MM.1S (cell line): Measurements from ENCODE around the gene EPM2A.

Source experiments
- DNase-seq: peaks from one replicate; pipeline ENCODE4 v3.0.0-alpha.2; 2015
- H2AFZ ChIP-seq: fragments of 300-600 bp; sonication (generic); 2 replicates; pipeline ENCODE4 v1.6.0; 2016; ENCODE audit warnings: antibody characterized with exemption, low read length
- H3F3A ChIP-seq: fragments of 300-600 bp; sonication (generic); 2 replicates; pipeline ENCODE4 v1.6.1; 2016; ENCODE audit warnings: mild to moderate bottlenecking, antibody characterized with exemption, low read length, moderate library complexity, mixed read lengths; ENCODE audit not compliant: insufficient read depth
- H3K27ac ChIP-seq: fragments of 300-600 bp; sonication (generic); 2 replicates; pipeline ENCODE4 v1.5.1; 2016; ENCODE audit warnings: mild to moderate bottlenecking, low read length
- H3K27me3 ChIP-seq: fragments of 300-600 bp; sonication (generic); replicated peaks from 2 replicates; pipeline ENCODE4 v1.6.0; 2016; ENCODE audit warnings: low read length; ENCODE audit not compliant: insufficient read depth
- H3K36me3 ChIP-seq: fragments of 300-600 bp; sonication (generic); replicated peaks from 2 replicates; pipeline ENCODE4 v1.6.1; 2016; ENCODE audit warnings: mild to moderate bottlenecking, low read length, mixed read lengths; ENCODE audit not compliant: insufficient read depth
- H3K4me1 ChIP-seq: fragments of 300-600 bp; sonication (generic); 2 replicates; pipeline ENCODE4 v1.6.1; 2016; ENCODE audit warnings: low read length, mixed read lengths
- H3K4me2 ChIP-seq: fragments of 300-600 bp; sonication (generic); 2 replicates; pipeline ENCODE4 v1.6.0; 2016; ENCODE audit warnings: low read depth, low read length
- H3K4me3 ChIP-seq: fragments of 300-600 bp; sonication (generic); 2 replicates; pipeline ENCODE4 v1.5.1; 2016; ENCODE audit warnings: low read length, mixed read lengths
- H3K79me2 ChIP-seq: fragments of 300-600 bp; sonication (generic); 2 replicates; pipeline ENCODE4 v1.6.1; 2016; ENCODE audit warnings: mixed run types, low read length, mixed read lengths
- H3K9ac ChIP-seq: fragments of 300-600 bp; sonication (generic); 2 replicates; pipeline ENCODE4 v1.6.1; 2016; ENCODE audit warnings: low read length, mixed read lengths
- H3K9me2 ChIP-seq: fragments of 300-600 bp; sonication (generic); replicated peaks from 2 replicates; pipeline ENCODE4 v1.6.1; 2016; ENCODE audit warnings: mild to moderate bottlenecking, low read length, mixed read lengths; ENCODE audit not compliant: insufficient read depth
- H3K9me3 ChIP-seq: fragments of 300-600 bp; sonication (generic); replicated peaks from 2 replicates; pipeline ENCODE4 v1.6.1; 2016; ENCODE audit warnings: mild to moderate bottlenecking, low read length, mixed read lengths; ENCODE audit not compliant: insufficient read depth
- H4K20me1 ChIP-seq: fragments of 300-600 bp; sonication (generic); 2 replicates; pipeline ENCODE4 v1.6.1; 2016; ENCODE audit warnings: mild to moderate bottlenecking, low read length, moderate library complexity, mixed read lengths; ENCODE audit not compliant: insufficient read depth
- CTCF ChIP-seq: fragments of 300-600 bp; sonication (generic); IDR thresholded peaks from 2 replicates; pipeline ENCODE4 v1.5.1; 2016; ENCODE audit warnings: antibody characterized with exemption, low read length, mixed read lengths
- EZH2 ChIP-seq: fragments of 300-600 bp; sonication (generic); optimal IDR thresholded peaks from 2 replicates; pipeline ENCODE3; 2017; ENCODE audit warnings: low read depth, mild to moderate bottlenecking, antibody characterized with exemption, low read length, mixed read lengths
- EZH2phosphoT487 ChIP-seq: fragments of 300-600 bp; sonication (generic); IDR thresholded peaks from 2 replicates; pipeline ENCODE4 v1.6.1; 2018; ENCODE audit warnings: antibody characterized with exemption, low read length

Gene EPM2A

GRCh38 chr6:145752638-145753037, 17.3 kb upstream of the EPM2A start:
- no peak overlapping the region for H3K9ac ChIP-seq
- TF ChIP-seq CTCF = no peak
- TF ChIP-seq EZH2 = no peak
- TF ChIP-seq EZH2phosphoT487 = no peak

GRCh38 chr6:145749632-145750031, 14.3 kb upstream of the EPM2A start:
- TF ChIP-seq EZH2 = no peak
- Histone ChIP-seq H2AFZ (no peak overlapping the region), H3K4me3 (no peak overlapping the region), H3K4me2 (peak overlapping the region; percentile 43), H3K36me3 (no peaks in the 10 kb centered on the region), H3K9ac (no peak overlapping the region), H3K4me1 (peaks cover 6% of the 10 kb centered on the region; the same call in 1 of the 2 replicates), H3K79me2 (no peaks in the 10 kb centered on the region), H3K27me3 (no peaks in the 10 kb centered on the region), H3F3A (no peaks in the 10 kb centered on the region), H3K27ac (no peak overlapping the region), H3K9me2 (no peaks in the 10 kb centered on the region), H4K20me1 (no peaks in the 10 kb centered on the region), H3K9me3 (no peaks in the 10 kb centered on the region)
- peak; percentile 69 for DNase-seq

More at GRCh38 chr6:145752638-145753037, 17.3 kb upstream of the EPM2A start:
- no peak overlapping the region for H3K4me2 ChIP-seq
- H3K27ac ChIP-seq = no peak overlapping the region
- no peaks in the 10 kb centered on the region for H3K79me2 ChIP-seq
- no peaks in the 10 kb centered on the region for H3K9me2 ChIP-seq
- no peak overlapping the region for H2AFZ ChIP-seq
- no peaks in the 10 kb centered on the region for H3F3A ChIP-seq
- H3K4me1 ChIP-seq = peaks cover 6% of the 10 kb centered on the region; the same call in 1 of the 2 replicates
- H3K27me3 ChIP-seq = no peaks in the 10 kb centered on the region
- no peaks in the 10 kb centered on the region for H3K9me3 ChIP-seq
- H3K4me3 ChIP-seq = no peak overlapping the region
- no peaks in the 10 kb centered on the region for H3K36me3 ChIP-seq
- no peaks in the 10 kb centered on the region for H4K20me1 ChIP-seq
- no peak for DNase-seq

- H3K27ac ChIP-seq = no peak overlapping the region
- no peaks in the 10 kb centered on the region for H3K36me3 ChIP-seq
- H3K9me2 ChIP-seq = no peaks in the 10 kb centered on the region
- no peak for DNase-seq
- no peak overlapping the region for H3K4me3 ChIP-seq
- no peaks in the 10 kb centered on the region for H3K27me3 ChIP-seq
- H3K9me3 ChIP-seq = no peaks in the 10 kb centered on the region
- H3K4me2 ChIP-seq = no peak overlapping the region
- H3K79me2 ChIP-seq = no peaks in the 10 kb centered on the region
- no peak overlapping the region for H2AFZ ChIP-seq
- no peaks in the 10 kb centered on the region for H3F3A ChIP-seq
- TF ChIP-seq CTCF = no peak
- TF ChIP-seq EZH2phosphoT487 = no peak
- no peak for TF ChIP-seq EZH2
- H3K9ac ChIP-seq = no peak overlapping the region
- no peaks in the 10 kb centered on the region for H4K20me1 ChIP-seq
- peaks cover 6% of the 10 kb centered on the region; the same call in 1 of the 2 replicates for H3K4me1 ChIP-seq
Observed at GRCh38 chr6:145745861-145746260, 10.5 kb upstream of the EPM2A start.

- no peak overlapping the region for H3K4me2 ChIP-seq
Observed at GRCh38 chr6:145744619-145745018, 9.3 kb upstream of the EPM2A start.

More at GRCh38 chr6:145744619-145745018, 9.3 kb upstream of the EPM2A start:
- no peaks in the 10 kb centered on the region for H3K79me2 ChIP-seq
- no peak overlapping the region for H2AFZ ChIP-seq
- H3K27ac ChIP-seq = no peak overlapping the region
- H3K4me3 ChIP-seq = no peak overlapping the region
- no peaks in the 10 kb centered on the region for H3F3A ChIP-seq
- H3K36me3 ChIP-seq = no peaks in the 10 kb centered on the region
- TF ChIP-seq EZH2 (no peak), CTCF (no peak), EZH2phosphoT487 (no peak)
- no peaks in the 10 kb centered on the region for H3K27me3 ChIP-seq
- H3K9me2 ChIP-seq = no peaks in the 10 kb centered on the region
- no peaks in the 10 kb centered on the region for H3K9me3 ChIP-seq
- no peaks in the 10 kb centered on the region for H4K20me1 ChIP-seq
- no peak for DNase-seq
- H3K4me1 ChIP-seq = peaks cover under 1% of the 10 kb centered on the region; the same call in 1 of the 2 replicates
- H3K9ac ChIP-seq = no peak overlapping the region
